ENCODE data around the gene REG4.

DNA sequence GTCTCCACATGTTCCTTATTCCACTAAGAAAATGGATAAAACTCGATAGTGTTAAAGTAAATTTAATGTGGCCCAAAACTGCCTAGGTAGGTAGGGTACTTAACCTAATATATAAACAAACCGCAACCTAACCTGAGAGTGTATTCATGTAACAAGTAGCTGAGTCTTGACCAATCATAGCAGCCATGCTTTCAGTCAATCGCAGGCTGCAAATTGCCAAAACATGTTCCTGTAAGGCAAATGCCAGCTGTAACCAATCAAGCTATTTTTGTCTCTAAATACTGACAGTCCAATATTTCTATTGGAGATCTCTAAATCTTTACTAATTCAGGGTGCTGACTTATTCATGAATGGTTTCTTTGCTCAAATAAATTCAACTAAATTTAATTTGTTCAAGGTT lies 39.5 kb downstream of the REG4 start:
- TF ChIP-seq, protein P1, sequence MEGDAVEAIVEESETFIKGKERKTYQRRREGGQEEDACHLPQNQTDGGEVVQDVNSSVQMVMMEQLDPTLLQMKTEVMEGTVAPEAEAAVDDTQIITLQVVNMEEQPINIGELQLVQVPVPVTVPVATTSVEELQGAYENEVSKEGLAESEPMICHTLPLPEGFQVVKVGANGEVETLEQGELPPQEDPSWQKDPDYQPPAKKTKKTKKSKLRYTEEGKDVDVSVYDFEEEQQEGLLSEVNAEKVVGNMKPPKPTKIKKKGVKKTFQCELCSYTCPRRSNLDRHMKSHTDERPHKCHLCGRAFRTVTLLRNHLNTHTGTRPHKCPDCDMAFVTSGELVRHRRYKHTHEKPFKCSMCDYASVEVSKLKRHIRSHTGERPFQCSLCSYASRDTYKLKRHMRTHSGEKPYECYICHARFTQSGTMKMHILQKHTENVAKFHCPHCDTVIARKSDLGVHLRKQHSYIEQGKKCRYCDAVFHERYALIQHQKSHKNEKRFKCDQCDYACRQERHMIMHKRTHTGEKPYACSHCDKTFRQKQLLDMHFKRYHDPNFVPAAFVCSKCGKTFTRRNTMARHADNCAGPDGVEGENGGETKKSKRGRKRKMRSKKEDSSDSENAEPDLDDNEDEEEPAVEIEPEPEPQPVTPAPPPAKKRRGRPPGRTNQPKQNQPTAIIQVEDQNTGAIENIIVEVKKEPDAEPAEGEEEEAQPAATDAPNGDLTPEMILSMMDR (IDR thresholded peaks at IDR 0.05; ENCODE audit: low read depth, low read length): no peak
- TF ChIP-seq EZH2phosphoT487 (IDR thresholded peaks at IDR 0.05; ENCODE audit: low read depth): no peak

All from OCI-LY3 (cell line).